GM12874 (cell line): Measurements from ENCODE around the gene ANKRD18B.

ENCODE experiments used
- CTCF ChIP-seq: IDR thresholded peaks from 2 replicates; pipeline ENCODE4 v1.5.1; 2011; ENCODE audit warnings: low read depth, mild to moderate bottlenecking, control low read depth, low read length, moderate library complexity; ENCODE audit not compliant: insufficient read depth

Gene ANKRD18B

GRCh38 chr9:33523397-33524305 lies at the start of gene ANKRD18B:
TSS of gene ANKRD18B (plus strand) at chr9:33524251. CDS start at chr9:33524490, 239 bp downstream.
- TF ChIP-seq CTCF = 0 out of 2 replicates have a peak, but pooled peaks have one; percentile 19

- no peak for TF ChIP-seq CTCF
These were observed 48.7 kb upstream of the ANKRD18B start for GRCh38 chr9:33475357-33475756.

GRCh38 chr9:33476503-33476902 lies 47.5 kb upstream of the ANKRD18B start:
- no peak for TF ChIP-seq CTCF

- TF ChIP-seq CTCF = no peak
These were observed 43.9 kb upstream of the ANKRD18B start for GRCh38 chr9:33480106-33480505.

- TF ChIP-seq CTCF = no peak
These were observed 43.1 kb upstream of the ANKRD18B start for GRCh38 chr9:33480976-33481375.

GRCh38 chr9:33489066-33489465 lies 35.0 kb upstream of the ANKRD18B start:
- no peak for TF ChIP-seq CTCF

- no peak for TF ChIP-seq CTCF
These were observed 25.7 kb upstream of the ANKRD18B start for GRCh38 chr9:33498387-33498786.
